ENCODE data around the gene SCEL.

- TF ChIP-seq, protein P1, sequence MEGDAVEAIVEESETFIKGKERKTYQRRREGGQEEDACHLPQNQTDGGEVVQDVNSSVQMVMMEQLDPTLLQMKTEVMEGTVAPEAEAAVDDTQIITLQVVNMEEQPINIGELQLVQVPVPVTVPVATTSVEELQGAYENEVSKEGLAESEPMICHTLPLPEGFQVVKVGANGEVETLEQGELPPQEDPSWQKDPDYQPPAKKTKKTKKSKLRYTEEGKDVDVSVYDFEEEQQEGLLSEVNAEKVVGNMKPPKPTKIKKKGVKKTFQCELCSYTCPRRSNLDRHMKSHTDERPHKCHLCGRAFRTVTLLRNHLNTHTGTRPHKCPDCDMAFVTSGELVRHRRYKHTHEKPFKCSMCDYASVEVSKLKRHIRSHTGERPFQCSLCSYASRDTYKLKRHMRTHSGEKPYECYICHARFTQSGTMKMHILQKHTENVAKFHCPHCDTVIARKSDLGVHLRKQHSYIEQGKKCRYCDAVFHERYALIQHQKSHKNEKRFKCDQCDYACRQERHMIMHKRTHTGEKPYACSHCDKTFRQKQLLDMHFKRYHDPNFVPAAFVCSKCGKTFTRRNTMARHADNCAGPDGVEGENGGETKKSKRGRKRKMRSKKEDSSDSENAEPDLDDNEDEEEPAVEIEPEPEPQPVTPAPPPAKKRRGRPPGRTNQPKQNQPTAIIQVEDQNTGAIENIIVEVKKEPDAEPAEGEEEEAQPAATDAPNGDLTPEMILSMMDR (conservative IDR thresholded peaks at IDR 0.05; ENCODE audit: low read depth, low read length), result no peak
- no peak for TF ChIP-seq EZH2 (IDR thresholded peaks at IDR 0.05; ENCODE audit: low read length, unreplicated experiment)
These were observed 65.2 kb downstream of the SCEL start for GRCh38 chr13:77600701-77601100.
